GM19463 (cell line): ENCODE measurements around the gene CD160.
"Not testable (repeated sequence)": the region's sequence is repeated elsewhere in the genome, so short reads cannot be mapped to it uniquely, and the experiment has no call there.

ENCODE experiments used
- ATAC-seq: cut with Tn5 transposase; IDR thresholded peaks from one replicate; pipeline ENCODE4 v1.9.1; 2021; ENCODE audit warnings: mild to moderate bottlenecking, moderate library complexity; ENCODE audit not compliant: unreplicated experiment

The CD160 gene

GRCh38 chr1:145719230-145720079 is at the start of gene CD160:
Gene CD160, plus strand, starts transcription at chr1:145719499. Its CDS starts 8,829 bp downstream, at chr1:145728328.
- ATAC-seq = no peak

- ATAC-seq = not testable (repeated sequence)
These were observed 48.1 kb upstream of the CD160 start for GRCh38 chr1:145670995-145671745.

GRCh38 chr1:145673217-145673616 is 46.1 kb upstream of the CD160 start:
- ATAC-seq = not testable (repeated sequence)

- ATAC-seq = not testable (repeated sequence)
These were observed 34.4 kb upstream of the CD160 start for GRCh38 chr1:145684858-145685257.

GRCh38 chr1:145686078-145686477 is 33.2 kb upstream of the CD160 start:
- ATAC-seq = not testable (repeated sequence)

GRCh38 chr1:145688328-145688727 is 31.0 kb upstream of the CD160 start:
- ATAC-seq = no peak

- no peak for ATAC-seq
These were observed 30.4 kb upstream of the CD160 start for GRCh38 chr1:145688924-145689323.

- no peak for ATAC-seq
These were observed 29.4 kb upstream of the CD160 start for GRCh38 chr1:145689922-145690321.

- ATAC-seq = peak; percentile 81
These were observed 28.4 kb upstream of the CD160 start for GRCh38 chr1:145690587-145691558.

GRCh38 chr1:145692785-145693443 is 26.4 kb upstream of the CD160 start:
- ATAC-seq = no peak

GRCh38 chr1:145695821-145696629 is 23.3 kb upstream of the CD160 start:
- ATAC-seq = no peak

GRCh38 chr1:145696630-145696960 is 22.7 kb upstream of the CD160 start:
- ATAC-seq = no peak

- ATAC-seq = no peak
These were observed 17.9 kb upstream of the CD160 start for GRCh38 chr1:145701306-145701862.

- ATAC-seq = no peak
These were observed 17.2 kb upstream of the CD160 start for GRCh38 chr1:145702052-145702451.

GRCh38 chr1:145702826-145703225 is 16.5 kb upstream of the CD160 start:
- ATAC-seq = no peak

- no peak for ATAC-seq
These were observed 13.7 kb upstream of the CD160 start for GRCh38 chr1:145705622-145706021.

GRCh38 chr1:145706086-145706664 is 13.1 kb upstream of the CD160 start:
- no peak for ATAC-seq

GRCh38 chr1:145707183-145707867 is 12.0 kb upstream of the CD160 start, which contains the start of gene PDZK1:
Gene PDZK1, minus strand, starts transcription at chr1:145707368. Its CDS starts 19,347 bp downstream, at chr1:145688021.
- no peak for ATAC-seq
